ENCODE measurements around the gene CERS1.
"Not testable (repeated sequence)": the region's sequence is repeated elsewhere in the genome, so short reads cannot be mapped to it uniquely, and the experiment has no call there.

CERS1 gene

DNA sequence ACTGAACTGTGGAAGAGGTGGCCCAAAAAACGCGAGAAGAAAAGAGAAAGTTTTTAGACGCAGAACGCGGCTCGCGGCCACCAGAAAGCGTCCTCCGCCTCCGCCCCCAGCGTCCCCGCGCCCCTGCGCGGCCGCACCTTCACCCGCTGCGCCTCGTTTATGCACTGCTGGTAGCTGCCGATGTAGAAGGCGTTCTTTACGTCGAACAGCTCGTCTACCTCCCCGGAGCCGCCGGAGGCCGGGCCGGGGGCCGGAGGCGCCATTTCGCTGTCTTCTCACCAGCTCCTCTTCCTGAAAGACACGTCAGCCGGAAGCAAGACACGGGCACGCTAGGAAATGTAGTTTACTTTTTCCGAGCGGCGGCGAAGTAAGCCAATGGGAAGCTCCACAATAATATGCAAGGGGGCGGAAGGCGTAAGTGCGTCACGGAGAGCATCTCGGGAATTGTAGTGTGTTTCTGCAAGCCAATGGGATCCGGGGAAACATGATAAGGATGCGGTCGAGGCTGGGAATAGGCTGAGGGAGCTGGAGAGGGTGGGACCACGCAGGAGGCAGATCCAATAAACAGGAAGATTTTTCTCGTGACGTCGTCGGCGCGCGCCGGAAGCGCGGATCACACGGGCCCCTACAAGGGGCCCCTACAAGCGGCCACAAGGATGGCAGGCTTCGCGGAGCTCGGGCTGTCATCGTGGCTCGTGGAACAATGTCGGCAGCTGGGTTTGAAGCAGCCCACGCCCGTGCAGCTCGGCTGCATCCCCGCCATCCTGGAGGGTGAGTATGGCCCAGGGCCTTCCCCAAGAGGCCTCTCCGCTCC lies 23.3 kb upstream of the CERS1 start, which contains the start of the genes COPE and DDX49:
COPE (minus strand) TSS at position 302 of the 814 bp plus-strand sequence; CDS start at position 263, 39 bp downstream.
DDX49 (plus strand) TSS at position 630 of the 814 bp plus-strand sequence; CDS start at position 657, 27 bp downstream.
- peak; percentile 95 to 97 for DNase-seq (ENCODE audit: low read depth in 2 of 2)

DNA sequence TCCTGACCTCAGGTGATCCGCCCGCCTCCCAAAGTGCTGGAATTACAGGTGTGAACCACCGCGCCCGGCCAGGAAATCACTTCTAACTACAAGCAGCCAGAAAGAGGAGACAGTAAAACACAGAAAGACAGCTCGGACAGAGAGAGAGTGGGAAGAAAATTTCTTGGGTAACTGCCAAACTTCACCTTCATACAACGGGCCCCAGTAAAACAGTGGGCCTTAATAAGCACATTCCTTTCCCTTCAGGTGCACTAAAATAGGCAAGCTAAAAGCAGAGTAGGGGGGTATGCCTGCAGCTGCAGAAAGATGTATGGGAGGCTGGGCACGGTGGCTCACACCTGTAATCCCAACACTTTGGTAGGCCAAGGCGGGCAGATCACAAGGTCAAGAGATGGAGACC lies 21.6 kb upstream of the CERS1 start:
- DNase-seq (ENCODE audit: low read depth in 2 of 2), result not testable (repeated sequence)

DNA sequence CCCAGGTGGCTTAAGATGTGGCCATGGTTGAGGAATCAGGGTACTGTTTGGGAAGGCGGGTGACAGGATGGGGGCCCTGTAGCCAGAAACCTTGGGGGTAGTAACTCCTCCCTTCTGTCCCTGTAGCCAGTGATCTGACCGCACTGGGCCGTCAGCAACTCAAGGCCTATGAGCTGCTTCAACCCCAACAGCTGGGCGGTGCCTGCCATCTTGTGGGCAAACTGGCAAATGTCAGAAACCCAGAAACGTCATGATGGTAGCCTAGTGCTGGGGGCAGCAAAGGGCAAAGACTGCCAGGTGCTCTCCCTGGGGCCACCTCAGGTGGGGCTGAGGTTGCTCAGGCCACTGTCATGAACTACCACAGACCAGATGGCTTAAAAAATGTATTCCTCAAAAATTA lies 19.7 kb upstream of the CERS1 start:
- no peak for DNase-seq (ENCODE audit: low read depth in 2 of 2)

DNA sequence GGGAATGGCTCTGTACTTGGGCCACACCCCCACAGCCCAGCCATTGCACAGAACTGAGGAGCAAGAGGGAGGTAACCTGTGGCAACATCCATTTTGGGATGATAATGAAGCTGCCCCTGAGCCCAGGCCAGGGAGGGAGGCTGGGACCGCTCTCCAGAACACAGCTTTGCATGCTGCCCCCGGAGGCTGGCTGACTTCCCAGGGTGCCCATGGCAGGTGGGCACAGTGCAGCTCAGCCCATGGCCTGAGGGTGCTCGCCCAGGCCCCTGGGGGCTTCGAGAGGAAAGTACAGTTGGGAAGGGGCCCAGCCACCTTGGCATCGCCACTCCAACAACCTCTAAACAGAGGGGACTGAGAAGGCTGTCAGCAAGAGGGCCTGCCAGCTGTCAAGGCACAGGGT lies 17.5 kb upstream of the CERS1 start:
- no peak for DNase-seq (ENCODE audit: low read depth in 2 of 2)

DNA sequence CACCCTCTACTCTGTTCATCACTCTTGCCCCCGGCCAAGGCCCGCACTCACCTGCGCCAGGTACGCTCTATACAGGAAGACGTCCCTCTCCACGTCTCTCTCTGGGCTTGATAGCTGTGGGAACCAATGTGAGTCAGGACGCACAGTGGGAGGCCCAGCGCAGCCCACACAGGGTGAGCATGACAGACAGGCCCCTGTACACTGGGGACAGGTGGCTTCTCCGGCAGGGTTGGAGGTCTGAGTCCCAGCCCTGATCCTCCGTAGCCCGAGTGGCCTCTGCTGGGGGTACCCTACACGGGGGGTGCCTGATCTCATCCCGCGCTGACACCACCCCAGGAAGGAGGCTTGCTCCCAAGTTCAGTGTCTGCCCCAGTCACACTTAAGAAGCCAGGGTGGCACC lies 17.0 kb upstream of the CERS1 start:
- no peak for DNase-seq (ENCODE audit: low read depth in 2 of 2)

DNA sequence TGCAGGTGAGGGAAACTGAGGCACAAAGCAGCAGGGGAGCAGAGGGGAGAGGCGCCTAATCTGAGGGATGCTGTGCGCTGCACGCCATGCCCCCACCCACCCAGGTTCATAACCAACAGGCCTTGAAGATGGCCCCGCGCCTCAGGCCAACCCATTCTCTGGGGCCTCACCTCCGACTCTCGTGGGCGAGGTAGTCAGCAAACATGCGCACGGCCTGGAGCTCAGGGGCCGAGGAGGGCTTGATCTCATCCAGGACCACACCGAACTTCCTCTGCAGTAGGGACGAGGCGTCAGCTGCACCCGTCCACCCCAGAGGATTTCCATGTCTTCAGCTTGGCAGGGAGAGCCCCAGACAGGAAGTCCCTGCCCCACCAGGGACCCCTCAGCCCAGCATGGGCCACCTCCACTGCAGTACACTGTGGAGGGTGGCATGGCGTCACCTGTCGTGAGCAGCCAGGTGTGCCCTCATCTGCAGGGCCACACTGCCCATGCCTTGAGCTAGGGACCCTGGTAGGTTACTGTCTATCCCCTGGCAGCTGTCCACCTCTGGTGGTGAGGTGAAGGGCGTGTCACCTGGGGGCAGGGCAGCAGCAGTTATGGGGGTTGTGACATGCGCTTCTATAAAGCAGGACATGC lies 15.0 kb upstream of the CERS1 start:
- DNase-seq (ENCODE audit: low read depth in 2 of 2), result no peak

DNA sequence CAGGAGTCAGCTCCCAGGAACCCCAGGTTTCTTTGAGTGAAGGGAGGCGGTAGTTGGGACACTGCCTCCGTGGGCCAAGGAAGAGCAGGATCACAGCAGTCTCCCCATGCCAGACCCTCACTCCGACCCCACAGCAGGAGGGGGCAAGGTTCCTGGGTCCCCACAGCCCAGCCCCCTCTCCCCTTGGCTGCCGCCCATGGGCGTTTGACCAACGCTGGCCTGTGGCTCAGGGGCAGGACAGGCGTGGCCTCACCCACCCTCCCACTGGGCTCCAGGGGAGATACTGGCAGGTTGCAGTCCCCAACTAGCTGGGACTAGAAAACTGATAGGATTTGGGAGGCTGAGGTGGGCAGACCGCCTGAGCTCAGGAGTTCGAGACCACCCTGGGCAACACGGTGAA lies 14.1 kb upstream of the CERS1 start:
- DNase-seq (ENCODE audit: low read depth in 2 of 2), result no peak

DNA sequence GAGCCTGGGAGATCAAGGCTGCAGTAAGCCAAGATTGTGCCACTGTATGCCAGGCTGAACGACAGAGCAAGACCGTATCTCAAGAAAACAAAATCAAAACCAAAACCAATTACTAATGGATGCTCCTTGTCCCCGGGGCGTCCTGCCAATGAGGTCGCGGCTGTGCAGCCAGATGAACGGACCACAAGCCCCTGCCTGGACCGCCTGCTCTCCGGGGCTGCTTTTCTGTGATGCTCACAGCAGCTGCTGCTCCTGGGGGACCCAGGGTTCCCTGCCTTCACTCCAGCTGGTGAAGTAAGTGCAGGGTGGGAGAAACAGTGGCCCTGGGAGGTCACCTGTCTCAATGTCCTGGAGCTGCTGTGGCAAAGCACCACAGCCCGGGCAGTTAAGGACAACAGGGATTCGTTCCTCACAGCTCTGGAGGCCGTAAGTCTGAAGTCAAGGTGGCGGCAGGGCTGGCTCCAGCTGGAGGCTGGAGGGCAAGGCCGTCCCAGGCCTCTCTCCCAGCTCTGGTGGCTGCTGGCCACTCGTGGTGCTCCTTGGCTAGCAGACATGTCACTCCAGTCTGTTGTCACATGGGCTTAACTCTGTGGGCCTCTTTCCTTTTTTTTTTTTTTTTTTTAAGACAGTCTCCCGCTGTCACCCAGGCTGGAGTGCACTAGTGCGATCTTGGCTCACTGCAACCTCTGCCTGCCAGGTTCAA lies 13.1 kb upstream of the CERS1 start:
- DNase-seq (ENCODE audit: low read depth in 2 of 2), result no peak

DNA sequence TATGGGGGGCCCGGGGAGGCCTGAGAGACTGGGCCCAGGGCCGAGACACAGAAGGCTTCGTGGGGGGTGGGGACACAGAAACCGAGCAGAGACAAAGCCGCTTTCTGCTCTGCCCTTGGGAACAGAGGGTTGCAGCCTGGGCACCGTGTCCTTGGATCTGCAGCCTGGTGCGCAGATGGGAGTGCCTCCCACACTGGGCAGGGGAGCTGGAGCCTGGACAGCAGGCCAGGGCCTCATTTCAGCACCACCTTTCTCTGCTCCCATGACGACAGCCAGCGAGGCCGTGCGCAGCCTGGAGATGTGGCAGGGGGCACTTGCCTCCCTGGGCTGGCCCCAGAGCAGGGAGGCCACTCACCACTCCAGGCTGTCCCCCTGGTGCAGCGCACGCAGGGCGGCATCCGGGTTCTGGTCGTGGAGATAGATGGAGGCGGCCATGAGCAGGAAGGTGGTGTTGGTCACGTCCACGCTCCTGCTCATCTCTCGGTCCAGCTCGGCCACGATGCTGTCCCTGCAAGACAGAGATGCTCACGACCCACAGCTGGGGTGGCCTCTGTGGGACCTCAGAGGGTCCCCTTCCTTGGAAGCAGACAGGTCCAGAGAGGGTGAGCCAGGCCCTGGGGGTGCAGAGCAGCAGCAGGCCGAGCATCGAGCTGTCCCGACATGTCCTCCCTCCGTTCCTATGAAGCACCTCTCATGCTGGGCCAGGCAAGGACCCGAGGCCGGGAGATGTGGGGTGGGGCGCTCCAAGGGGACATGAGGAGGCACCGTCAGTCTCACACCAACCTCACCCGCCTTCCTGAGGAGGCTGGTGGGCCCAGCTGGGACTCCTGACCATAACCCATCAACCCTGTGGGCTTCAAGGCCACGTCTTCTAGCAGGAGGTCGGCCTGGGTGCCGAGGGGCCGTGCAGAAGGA lies 10.9 kb upstream of the CERS1 start:
- DNase-seq (ENCODE audit: low read depth in 2 of 2), result no peak

DNA sequence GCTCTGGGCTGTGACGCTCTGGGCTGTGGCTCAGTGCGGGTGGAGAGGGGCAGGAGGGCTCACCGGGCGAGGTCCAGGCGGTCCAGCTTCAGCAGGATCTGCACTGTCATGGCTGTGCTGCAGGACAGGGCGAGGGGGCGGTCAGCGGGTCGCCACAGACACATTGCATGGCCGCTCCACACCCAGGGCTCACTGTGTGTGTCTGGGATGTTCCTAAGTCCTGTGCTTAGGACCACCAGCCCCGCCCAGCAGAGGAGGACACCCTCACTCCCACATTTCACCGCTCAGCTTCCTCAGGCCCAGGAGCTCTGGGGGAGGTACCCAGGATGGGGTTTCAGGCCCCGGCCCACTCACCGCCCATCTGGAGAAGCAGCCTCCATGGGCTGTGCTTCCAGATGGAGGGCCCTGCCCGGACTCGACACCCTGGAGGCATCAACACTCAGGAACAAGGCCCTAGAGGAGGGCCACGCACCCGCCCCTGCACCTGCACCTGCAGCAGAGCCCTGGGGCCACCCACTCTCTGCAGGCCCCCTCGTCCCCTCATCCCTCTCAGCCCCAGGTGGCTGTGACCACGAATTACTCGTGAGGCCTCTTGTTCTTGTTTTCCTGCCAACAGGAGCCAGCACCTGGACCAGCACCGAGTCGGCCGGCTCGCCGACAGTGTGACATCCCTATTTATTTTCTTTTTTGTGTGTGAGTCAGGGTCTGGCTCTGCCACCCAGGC lies 9.7 kb upstream of the CERS1 start:
- no peak for DNase-seq (ENCODE audit: low read depth in 2 of 2)

DNA sequence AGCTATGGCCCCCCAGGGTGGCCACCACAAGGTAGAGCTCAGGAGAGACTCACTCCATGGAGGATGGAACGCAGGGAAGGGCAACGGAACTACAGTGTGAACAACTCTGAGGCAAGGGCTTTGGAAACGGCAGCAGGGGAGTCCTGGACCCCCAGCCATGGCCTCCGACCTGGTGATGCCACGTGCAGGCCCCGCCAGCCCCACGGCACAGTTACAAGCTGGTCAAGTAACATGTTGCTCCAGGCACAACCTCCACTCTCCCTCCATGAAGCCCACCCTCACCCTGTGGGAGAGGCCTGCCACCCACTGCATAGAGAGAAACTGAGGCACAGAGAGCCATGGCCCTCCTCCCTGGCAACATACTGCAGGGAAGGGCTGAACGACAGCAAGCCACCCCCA lies 9.1 kb upstream of the CERS1 start:
- no peak for DNase-seq (ENCODE audit: low read depth in 2 of 2)

DNA sequence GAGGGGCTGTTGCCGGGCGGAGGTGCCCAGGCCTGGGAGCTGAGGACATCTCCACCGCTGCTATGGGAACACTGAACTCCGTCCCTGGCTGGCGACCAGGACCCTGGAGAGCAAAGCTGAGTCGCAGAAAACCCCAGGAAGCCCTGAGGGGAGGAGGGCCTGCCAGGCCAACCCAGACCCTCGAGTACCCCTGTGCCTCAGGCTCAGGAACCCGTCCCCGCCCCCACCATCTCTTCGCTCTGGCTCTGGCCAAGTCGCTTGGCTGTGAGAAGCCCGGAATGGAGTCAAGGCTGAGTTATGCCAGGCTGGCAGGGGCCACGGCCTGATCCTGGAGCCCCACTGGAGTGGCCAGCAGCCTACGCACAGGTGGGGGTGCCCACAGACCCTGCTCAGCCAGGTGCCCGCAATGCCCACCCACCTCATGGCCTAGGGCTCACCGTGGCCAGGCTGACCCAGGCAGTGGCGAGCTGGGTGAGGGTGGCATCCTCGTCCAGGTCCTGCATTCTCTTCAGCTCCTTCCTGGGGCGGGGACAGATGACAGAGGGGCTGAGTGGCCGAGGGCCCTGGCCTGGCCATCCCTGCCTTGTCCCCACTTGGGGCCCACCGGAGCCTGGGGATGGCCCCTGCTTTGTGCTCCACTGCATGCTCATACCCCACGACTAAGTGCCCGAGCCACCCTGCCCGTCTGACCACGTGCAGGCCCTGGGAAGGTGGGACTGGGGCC lies 8.5 kb upstream of the CERS1 start:
- no peak for DNase-seq (ENCODE audit: low read depth in 2 of 2)

DNA sequence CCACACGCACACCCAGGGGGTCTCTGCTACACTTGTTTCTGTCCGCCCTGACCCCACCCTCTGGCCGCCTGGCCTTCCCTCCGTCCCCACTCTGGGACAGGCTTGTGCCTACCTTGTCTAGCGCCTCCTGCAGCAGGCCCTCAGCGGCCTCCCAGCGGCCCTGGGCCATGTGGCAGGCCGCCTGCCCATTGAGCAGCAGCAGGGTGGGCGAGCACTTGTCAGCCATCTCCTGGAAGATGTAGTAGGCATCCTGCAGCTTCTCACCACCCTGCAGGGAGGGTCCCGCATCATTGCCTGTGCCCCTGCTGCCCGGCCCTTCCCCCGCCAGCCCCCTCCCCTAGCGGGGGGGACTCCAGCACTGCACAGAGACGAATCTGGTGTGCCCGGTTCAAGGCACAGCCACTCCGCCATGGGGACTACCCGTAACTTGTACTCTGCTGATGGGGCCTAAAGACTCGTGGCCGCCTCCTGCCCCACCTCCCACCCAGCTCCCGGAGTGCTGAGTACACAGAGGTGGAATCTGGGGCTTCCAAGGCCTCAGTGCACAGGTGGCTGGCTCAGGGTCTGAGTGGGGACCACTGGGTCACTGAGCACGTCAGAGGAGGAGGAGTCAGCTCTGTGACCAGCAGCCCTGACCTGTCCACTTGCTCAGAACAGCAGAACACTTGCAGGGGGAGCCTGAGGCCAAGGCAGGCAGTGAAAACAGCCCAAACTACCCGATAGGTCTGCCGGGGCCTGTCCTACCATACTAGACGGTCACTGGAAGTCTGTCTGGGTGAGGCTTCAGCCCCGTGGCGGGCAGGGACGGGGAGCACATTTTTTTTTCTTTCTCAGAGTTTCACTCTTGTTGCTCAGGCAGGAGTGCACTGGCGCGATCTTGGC lies 7.4 kb upstream of the CERS1 start:
- no peak for DNase-seq (ENCODE audit: low read depth in 2 of 2)

DNA sequence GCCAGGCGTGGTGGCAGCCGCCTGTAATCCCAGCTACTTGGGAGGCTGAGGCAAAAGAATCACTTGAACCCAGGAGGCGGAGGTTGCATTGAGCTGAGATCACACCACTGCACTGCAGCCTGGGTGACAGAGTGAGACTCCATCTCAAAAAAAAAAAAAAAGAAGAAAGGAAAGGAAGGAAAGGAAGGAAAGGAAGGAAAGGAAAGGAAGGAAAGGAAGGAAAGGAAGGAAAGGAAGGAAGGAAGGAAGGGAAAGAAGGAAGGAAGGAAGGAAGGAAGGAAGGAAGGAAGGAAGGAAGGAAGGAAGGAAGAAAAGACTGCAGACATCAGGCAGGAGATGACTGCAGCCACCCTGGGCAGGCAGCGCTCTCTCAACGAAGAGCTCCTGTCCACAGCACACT lies 6.6 kb upstream of the CERS1 start:
- not testable (repeated sequence) for DNase-seq (ENCODE audit: low read depth in 2 of 2)

DNA sequence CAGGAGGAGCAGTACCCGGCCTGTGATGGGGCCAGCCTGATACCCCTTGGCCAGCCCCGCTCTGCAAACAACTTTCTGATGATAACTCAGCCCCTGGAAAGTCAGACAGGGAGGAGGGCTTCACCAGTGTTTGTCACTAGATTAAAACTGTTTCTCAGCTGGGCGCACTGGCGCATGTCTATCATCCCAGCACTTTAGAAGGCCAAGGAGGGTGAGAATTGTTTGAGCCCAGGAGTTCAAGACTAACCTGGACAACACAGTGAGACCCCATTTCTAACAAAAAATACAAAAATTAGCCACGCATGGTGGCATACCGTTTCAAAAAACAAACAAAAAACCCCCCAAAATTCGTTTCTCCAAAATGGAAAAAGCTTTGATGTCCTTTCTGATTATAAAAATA lies 5.5 kb upstream of the CERS1 start:
- no peak for DNase-seq (ENCODE audit: low read depth in 2 of 2)

DNA sequence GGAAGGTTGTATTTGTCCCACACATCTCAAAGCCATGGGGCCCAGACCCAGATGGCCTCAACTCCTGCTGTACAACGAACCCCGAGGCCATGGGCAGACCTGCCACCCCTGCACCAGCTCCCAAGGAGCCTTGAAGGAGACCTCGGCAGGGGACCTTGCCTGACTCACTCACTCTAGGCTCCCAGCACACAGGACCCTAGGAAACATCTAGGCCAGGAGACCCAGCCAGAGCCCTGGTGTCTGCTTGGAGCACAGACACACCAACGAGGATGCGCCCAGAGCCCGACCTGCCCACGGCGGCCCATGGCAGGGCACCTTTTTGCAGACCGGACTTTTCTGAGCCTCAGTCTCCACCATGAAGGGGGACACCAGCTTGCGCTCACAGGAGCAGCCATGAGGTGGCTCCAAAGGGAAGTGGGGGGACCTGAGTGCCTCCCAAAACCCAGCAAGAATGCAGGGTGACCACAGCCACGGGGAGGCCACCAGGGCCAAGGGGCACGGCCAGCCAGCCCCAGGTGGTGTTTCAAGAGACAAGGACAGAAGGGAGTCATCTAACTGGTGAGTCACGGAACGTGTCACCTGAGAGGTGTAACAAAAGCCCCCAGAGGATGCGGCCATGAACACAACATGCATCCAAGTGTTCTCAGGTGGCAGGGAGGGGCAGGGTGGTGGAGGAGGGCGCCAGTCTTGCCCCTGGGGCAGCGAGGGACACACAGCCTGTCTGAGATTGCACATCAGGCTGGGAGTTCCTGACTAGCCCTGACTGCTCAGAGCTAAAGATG lies 4.9 kb upstream of the CERS1 start:
- DNase-seq (ENCODE audit: low read depth in 2 of 2), result no peak

DNA sequence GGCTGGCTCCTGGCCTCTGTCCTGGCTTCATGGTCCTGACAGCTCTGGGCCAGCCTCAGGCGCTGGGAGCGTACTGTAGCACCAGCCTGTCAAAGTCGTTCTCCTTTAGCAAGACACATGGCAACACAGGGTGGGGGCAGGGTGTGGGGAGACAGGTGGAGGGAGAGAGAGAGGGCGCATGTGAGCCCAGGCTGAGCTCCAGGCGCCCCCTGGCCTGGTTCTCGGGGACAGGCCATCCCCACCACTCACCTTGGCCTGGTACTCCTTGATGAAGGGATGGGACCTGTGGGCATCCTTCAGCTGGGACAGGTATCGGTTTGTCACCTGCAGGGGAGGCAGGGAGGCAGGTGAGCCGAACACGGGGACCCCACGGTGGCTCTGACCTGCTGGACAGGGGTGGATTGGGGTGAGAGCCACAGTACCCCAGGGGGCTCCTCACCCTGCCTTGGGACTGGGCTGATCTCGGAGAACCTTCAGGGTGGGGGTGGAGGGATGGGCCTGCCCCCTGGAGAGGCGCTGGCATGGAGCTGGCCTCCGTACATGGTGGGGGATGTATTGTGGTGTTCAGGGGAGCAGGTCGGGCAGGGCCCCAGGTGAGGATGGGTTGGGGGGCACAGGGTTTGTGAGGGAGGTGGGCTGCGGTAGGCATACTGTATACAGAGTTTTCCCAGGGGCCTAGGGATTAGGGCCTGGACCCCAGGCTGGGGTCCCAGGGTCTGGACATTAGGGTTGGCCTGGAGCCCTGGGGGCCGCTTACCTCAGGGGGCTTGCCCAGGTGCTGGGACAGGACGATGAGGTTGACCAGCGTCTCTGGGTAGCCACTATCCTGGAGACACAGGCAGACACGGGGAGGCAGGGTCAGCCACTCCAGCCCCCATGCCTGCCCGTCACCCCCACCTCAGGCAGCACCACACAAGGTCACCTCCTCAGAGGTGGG lies 3.9 kb upstream of the CERS1 start:
- no peak for DNase-seq (ENCODE audit: low read depth in 2 of 2)
